Iris pigment epithelial cell (primary cell): Measurements from ENCODE around the gene MYL5.
"Not testable (repeated sequence)": the region's sequence is repeated elsewhere in the genome, so short reads cannot be mapped to it uniquely, and the experiment has no call there.

ENCODE experiments used
- DNase-seq: peaks from one replicate; pipeline ENCODE4 v3.0.0-alpha.2; 2011; ENCODE audit warnings: low read depth

The MYL5 gene

DNA sequence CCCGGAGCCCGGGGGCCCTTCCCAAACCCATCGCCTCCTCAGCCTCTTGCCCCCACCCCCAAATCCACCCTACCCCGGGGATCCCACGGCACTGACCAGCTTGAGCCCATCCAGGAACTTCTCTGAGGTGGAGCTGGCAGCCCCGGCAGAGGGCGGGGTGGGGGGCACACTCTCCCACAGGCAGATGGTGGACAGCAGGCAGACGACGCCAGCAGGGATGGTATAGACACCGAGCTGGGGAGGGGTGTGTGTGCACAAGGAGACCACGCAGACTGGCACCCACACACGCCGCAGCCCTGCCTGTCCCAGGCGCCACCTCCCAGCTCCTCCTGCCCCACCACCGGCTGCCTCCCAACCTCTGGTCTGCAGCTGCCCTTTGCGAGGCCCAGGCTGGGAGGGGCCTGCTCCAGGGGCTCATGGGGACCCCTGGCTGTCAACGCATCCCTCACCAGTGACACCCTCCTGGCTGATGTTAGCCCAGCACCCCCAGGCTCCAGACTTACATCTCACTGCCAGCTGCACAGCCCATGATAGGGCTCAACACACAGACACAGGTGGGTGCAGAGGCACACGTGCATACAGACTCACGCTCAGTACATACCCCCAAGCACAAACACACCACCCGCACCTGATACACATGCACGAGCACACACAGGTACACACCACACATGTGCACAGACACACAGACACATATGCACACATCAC is 10.4 kb downstream of the MYL5 start:
- no peak for DNase-seq

- DNase-seq = no peak
These were observed 11.5 kb downstream of the MYL5 start for GRCh38 chr4:685679-686412.

GRCh38 chr4:686413-687040 is 12.2 kb downstream of the MYL5 start:
- no peak for DNase-seq

DNA sequence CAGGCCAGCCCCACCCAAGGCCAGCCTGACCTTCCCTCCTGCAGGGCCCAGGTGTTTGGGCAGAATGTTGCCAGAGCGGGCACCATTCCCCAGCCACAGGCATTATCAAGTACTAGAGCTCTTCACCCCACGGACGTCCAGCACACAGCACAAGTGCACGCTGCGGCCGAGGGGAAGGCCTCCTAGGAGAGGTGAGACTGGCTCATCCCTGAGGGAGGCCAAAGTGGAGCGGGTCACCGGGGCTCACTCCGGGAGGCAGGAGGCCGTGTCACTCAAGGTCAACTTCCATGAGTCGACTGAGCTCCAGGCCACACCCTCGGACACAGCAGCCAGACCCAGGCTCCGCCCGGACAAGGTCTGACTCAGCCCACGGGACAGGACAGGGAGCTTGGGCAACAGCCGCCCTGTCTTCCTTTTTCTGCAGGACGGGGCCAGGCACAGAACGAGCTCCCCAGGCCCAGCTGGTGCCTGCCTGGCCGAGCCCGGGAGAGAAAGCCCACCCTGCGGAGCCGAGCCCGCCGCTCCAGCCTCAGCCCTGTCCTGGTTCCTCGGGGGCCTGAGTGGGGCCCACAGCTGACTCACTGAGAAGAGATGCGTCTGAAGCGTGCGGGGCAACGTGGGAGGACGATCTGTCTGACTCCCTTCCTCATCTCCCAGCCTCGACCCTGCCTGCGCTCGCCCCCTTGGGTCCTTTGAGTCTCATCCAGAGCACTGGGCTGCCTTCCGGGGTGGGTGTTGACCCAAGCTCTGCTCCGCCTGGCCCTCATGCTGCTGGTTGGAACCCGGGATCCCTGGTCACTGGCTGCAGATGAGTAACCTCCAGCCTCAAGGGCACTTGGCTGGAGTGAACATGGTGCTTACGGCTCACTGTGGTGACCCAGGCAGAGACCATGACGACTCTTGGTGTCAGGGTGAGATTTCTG is 13.0 kb downstream of the MYL5 start:
- DNase-seq = peak; percentile 94

- no peak for DNase-seq
These were observed 13.9 kb downstream of the MYL5 start for GRCh38 chr4:687971-688853.

DNA sequence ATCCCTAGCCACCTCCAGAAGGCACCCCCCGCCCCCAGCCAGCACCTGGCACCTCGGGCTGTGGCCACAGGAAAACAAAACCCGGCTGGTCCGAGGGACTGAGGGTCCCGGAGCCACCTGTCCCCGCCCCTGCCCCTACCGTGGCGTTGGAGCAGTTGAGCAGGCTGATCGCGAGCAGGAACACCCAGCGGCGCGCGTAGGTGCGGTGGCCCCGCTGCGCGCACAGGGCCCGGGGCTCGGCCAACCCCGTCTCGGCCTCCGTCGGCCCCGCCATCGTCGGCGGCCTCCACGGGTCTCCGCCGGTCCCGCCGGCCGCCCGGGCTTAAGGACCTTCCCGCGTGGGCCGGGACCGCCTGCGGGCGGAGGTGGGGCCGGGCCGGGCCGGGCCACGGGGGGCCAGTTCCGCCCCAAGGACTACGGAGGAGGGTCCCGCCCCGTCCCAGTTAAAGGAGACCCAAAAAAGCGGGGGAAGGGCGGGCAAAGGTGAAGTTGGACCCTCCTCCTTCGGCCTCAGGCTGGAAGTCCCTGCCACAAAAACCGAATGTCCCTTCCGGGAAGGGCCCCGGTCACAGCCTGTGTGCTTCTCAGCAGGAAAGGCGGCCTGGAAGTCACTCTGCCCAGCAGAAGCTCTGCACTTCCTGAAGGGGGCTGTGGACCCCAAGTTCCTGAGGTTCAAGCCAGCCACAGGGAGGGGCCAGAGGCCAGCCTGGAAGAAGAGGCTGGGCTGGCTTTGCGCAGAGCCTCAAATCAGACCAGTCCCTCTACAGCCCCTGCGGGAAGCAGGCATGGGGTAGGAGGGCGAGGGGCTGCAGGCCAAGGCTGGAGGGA is 14.7 kb downstream of the MYL5 start, which contains the start of gene SLC49A3:
Gene SLC49A3, minus strand, starts transcription at position 298 of the 828 bp plus-strand sequence. Its CDS starts 24 bp downstream, at position 274.
- no peak for DNase-seq

DNA sequence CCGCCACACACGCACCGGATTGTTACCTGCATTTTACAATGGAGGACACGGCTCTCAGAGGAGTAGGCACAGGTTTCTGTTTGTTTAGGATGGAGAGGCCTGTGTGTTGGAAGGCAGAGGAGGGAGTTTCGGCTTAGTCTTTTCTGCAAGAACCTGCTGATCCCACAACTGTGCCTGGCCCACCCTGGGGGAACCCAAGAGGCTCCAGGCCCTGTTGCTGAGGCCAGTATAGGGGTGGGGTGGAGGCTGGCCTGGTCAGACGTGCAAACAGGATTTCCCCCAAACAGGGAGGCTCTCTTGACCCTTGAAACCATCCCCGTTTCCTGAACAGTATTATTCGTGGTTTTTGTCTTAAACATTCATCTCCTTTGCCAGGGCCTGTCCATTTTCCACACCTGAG is 15.4 kb downstream of the MYL5 start:
- no peak for DNase-seq

- DNase-seq = no peak
These were observed 18.6 kb downstream of the MYL5 start for GRCh38 chr4:692771-693554.

DNA sequence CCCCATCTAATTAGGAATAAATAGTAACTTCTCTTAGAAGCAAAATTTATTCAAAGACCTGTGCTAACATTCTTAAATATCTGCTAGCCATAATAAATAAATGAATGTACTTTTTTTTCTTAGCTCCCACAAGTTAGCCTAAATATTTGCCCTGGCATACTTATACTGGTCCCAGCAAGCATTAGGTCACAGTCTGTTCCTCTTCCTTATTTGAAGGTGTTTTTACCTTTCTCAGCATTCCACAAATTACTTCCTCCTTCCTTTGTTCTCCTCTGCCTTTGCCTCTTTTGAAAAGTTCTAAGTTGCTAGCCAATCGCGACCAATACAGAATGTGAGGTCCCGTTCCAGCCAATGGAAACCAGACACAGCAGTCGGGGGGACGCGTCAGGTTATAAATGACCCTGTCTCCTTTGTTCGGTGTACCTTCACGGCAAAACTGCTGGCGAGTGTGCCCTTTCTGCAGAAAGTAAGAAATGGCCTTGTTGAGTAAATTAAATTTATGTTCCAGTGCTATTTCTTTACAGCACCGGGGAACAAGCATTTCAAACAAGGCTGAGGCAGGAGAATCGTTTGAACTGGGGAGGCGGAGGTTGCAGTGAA is 20.1 kb downstream of the MYL5 start:
- DNase-seq = not testable (repeated sequence)

GRCh38 chr4:699816-700580 is 25.7 kb downstream of the MYL5 start:
- DNase-seq = no peak

GRCh38 chr4:700587-701264 is 26.4 kb downstream of the MYL5 start:
- DNase-seq = no peak

- DNase-seq = no peak
These were observed 28.3 kb downstream of the MYL5 start for GRCh38 chr4:702618-703048.

GRCh38 chr4:703336-704197 is 29.2 kb downstream of the MYL5 start:
- no peak for DNase-seq

DNA sequence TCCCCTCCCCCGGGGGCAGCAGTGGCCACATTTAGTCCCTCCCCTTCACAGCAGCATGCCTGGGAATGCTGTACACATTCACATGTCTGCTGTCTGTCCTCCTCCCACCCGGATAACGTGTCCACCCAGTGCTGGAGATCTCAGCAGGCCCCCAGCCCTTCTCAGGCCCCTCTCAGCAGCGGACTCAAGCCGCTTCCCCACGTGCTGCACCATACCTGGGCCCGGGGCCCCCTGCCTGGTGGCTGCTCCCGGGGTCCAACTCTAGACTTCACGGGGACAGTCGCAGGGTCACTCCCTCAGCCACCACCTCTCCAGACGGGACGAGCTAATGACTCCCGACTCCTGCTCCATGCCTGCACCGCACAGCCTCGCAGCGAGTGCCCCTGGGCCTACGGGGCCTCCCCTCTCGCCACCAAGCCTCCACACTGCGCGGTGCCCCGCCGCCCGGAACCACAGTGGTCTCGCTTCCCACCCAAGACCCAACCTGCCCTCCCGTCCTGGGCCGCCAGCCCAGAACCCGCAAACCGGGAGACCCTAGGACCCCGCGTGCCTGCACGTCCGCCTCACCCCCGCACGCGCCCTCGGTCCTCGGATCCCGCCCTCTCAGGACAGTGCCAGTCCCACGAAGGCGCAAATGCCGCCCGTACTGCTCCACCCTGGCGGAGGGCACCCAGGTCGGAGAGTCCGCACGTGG is 30.0 kb downstream of the MYL5 start:
- no peak for DNase-seq

- DNase-seq = no peak
These were observed 30.6 kb downstream of the MYL5 start for GRCh38 chr4:704971-705277.
